Measurements from ENCODE around the gene CNPY1.

The CNPY1 gene

GRCh38 chr7:155487509-155488482 lies 58.6 kb downstream of the CNPY1 start:
- no peak for DNase-seq

GRCh38 chr7:155486783-155487508 lies 59.4 kb downstream of the CNPY1 start:
- no peak for DNase-seq

GRCh38 chr7:155484483-155485399 lies 61.6 kb downstream of the CNPY1 start:
- DNase-seq, result no peak

GRCh38 chr7:155483868-155484325 lies 62.5 kb downstream of the CNPY1 start:
- no peak for DNase-seq

GRCh38 chr7:155483245-155483644 lies 63.1 kb downstream of the CNPY1 start:
- no peak for DNase-seq

GRCh38 chr7:155482511-155483183 lies 63.7 kb downstream of the CNPY1 start:
- DNase-seq, result peak in 1 of 2 donors; percentile 41

GRCh38 chr7:155481764-155482163 lies 64.6 kb downstream of the CNPY1 start:
- DNase-seq, result no peak

- no peak for DNase-seq
These were observed 68.9 kb downstream of the CNPY1 start for GRCh38 chr7:155477476-155477875.

- no peak for DNase-seq
These were observed 74.6 kb downstream of the CNPY1 start for GRCh38 chr7:155471718-155472117.

- no peak for DNase-seq
These were observed 75.4 kb downstream of the CNPY1 start for GRCh38 chr7:155470686-155471638.

GRCh38 chr7:155470186-155470487 lies 76.2 kb downstream of the CNPY1 start:
- DNase-seq, result no peak

- DNase-seq, result no peak
These were observed 76.8 kb downstream of the CNPY1 start for GRCh38 chr7:155469311-155470185.

GRCh38 chr7:155468785-155469148 lies 77.6 kb downstream of the CNPY1 start:
- DNase-seq, result no peak

GRCh38 chr7:155467846-155468784 lies 78.2 kb downstream of the CNPY1 start:
- DNase-seq, result no peak

GRCh38 chr7:155466814-155467733 lies 79.3 kb downstream of the CNPY1 start:
- DNase-seq, result no peak

GRCh38 chr7:155466142-155466813 lies 80.1 kb downstream of the CNPY1 start:
- DNase-seq, result no peak

GRCh38 chr7:155465761-155466141 lies 80.6 kb downstream of the CNPY1 start:
- no peak for DNase-seq
